Prostate gland (tissue), 2 donors: Measurements from ENCODE around the gene SLC41A2. TPM values are rescaled to one million over a fixed set of nuclear protein-coding genes. Genes with fewer than 3 reads are reported as not detected.
"Not testable (repeated sequence)": the region's sequence is repeated elsewhere in the genome, so short reads cannot be mapped to it uniquely, and the experiment has no call there.

ENCODE experiments used
- DNase-seq: peaks from one replicate; pipeline ENCODE4 v3.0.0-alpha.2; 2019; ENCODE audit warnings: low spot score
- H3K27ac ChIP-seq, 2 donors: fragments of 200-600 bp; sonication (generic); 2 replicates each; pipeline ENCODE4 v1.5.1; 2017 to 2019
- H3K27me3 ChIP-seq: fragments of 200-600 bp; sonication (generic); replicated peaks from 2 replicates; pipeline ENCODE4 v1.5.1; 2019; ENCODE audit not compliant: insufficient read depth
- H3K36me3 ChIP-seq, 2 donors: fragments of 200-600 bp; sonication (generic); 1 replicate in 1 of 2; 2 replicates in 1 of 2; pipeline versions ENCODE4 v1.5.1 to v1.8.1; 2017 to 2019
- H3K4me1 ChIP-seq: fragments of 200-600 bp; sonication (generic); replicated peaks from 2 replicates; pipeline ENCODE4 v1.5.1; 2019
- H3K4me3 ChIP-seq, 2 donors: fragments of 200-600 bp; sonication (generic); 2 replicates each; pipeline ENCODE4 v1.5.1; 2017 to 2019
- H3K9me3 ChIP-seq: fragments of 200-600 bp; sonication (generic); 2 replicates; pipeline ENCODE4 v1.5.1; 2017
- POLR2A ChIP-seq: fragments of 450-650 bp; IDR thresholded peaks from one replicate; pipeline ENCODE4 v1.6.1; 2016; ENCODE audit warnings: antibody characterized with exemption, mild to moderate bottlenecking
- POLR2AphosphoS5 ChIP-seq: sonication (generic); formaldehyde crosslinking; IDR thresholded peaks from one replicate; pipeline ENCODE4 v1.6.1; 2017; ENCODE audit warnings: antibody characterized with exemption
- WGBS: methylation state at CpG from one replicate; pipeline ENCODE4 v1.1.5; 2018; 5-methylcytosine and 5-hydroxymethylcytosine counted together
- intact Hi-C: fragments of 100-400 bp; cut with DNase I; formaldehyde crosslinking; loops from one replicate; pipeline ENCODE4 v1.14.2; 2022
- total RNA-seq, 2 donors: library from RNA; depleted of rRNA; stranded (reverse); fragments of >200 nt; gene quantifications; one replicate each; pipeline ENCODE4 v1.1.0, GENCODE V29; 2016
- TF ChIP-seq, protein P1 (sequence below), 4 experiments: fragments of 200-600 bp in 2 of 4; fragments of 450-650 bp in 2 of 4; sonication (generic) in 2 of 4; IDR thresholded peaks; 1 replicate in 3 of 4; 2 replicates in 1 of 4; pipeline ENCODE4 v1.5.1; 2016 to 2019; ENCODE audit warnings: antibody characterized with exemption in 4 of 4, mild to moderate bottlenecking in 2 of 4, moderate library complexity in 2 of 4

The SLC41A2 gene
- total RNA-seq, 2 donors from 2014 or later = 10.3 to 18.7 TPM

DNA sequence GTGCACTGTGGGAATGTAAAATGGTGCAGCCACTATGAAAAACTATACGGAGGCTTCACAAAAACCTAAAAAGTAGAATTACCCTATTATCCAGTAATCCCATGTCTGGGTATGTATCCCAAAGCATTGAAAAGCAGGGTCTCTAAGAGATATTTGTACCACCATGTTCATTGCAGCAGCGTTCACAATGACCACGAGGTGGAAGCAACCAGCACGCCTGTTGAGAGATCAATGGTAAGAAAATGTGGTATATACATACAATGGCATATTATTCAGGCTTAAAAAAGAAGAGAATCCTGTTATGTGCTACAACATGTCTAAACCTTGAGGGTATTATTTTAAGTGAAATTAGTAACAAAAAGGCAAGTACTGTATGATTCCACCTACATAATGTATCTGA lies 27.1 kb upstream of the SLC41A2 start:
- H3K9me3 ChIP-seq = no peaks in the 10 kb centered on the region
- WGBS = 83% methylated on average over 4 of the region's 4 CpGs
- no peak for TF ChIP-seq POLR2A
- TF ChIP-seq, protein P1, sequence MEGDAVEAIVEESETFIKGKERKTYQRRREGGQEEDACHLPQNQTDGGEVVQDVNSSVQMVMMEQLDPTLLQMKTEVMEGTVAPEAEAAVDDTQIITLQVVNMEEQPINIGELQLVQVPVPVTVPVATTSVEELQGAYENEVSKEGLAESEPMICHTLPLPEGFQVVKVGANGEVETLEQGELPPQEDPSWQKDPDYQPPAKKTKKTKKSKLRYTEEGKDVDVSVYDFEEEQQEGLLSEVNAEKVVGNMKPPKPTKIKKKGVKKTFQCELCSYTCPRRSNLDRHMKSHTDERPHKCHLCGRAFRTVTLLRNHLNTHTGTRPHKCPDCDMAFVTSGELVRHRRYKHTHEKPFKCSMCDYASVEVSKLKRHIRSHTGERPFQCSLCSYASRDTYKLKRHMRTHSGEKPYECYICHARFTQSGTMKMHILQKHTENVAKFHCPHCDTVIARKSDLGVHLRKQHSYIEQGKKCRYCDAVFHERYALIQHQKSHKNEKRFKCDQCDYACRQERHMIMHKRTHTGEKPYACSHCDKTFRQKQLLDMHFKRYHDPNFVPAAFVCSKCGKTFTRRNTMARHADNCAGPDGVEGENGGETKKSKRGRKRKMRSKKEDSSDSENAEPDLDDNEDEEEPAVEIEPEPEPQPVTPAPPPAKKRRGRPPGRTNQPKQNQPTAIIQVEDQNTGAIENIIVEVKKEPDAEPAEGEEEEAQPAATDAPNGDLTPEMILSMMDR (IDR thresholded peaks at IDR 0.05) = no peak
- TF ChIP-seq POLR2AphosphoS5 = no peak
- intact Hi-C loops = no loop called here
- H3K36me3 ChIP-seq = no peaks in the 10 kb centered on the region
- H3K27ac ChIP-seq = no peak overlapping the region
- DNase-seq = no peak
- H3K4me1 ChIP-seq = no peaks in the 10 kb centered on the region
- no peaks in the 10 kb centered on the region for H3K27me3 ChIP-seq
- no peak overlapping the region for H3K4me3 ChIP-seq

DNA sequence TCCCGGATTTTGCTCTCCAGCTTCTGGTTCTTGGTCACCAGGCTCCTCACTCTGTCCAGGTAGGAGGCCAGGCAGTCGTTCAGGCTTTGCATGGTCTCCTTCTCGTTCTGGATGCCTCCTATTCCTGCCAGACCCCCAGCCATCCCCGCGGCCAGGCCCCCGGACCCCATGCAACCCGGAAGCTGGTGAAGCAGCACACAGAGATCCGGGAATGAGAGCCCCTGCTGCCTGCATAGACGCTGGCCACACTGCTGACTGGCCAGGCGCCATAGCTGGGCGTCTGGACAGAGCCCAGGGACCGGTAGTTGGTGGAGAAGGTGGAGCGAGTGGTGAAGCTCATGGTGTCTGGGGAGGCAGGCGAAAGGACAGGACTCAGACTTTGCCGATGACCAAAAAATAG lies 19.6 kb upstream of the SLC41A2 start:
- H3K4me3 ChIP-seq, H3K4me1 ChIP-seq, H3K27ac ChIP-seq, H3K36me3 ChIP-seq, DNase-seq, H3K27me3 ChIP-seq, intact Hi-C loops, H3K9me3 ChIP-seq: not testable (repeated sequence)
- 94% methylated on average over 15 of the region's 15 CpGs for WGBS

DNA sequence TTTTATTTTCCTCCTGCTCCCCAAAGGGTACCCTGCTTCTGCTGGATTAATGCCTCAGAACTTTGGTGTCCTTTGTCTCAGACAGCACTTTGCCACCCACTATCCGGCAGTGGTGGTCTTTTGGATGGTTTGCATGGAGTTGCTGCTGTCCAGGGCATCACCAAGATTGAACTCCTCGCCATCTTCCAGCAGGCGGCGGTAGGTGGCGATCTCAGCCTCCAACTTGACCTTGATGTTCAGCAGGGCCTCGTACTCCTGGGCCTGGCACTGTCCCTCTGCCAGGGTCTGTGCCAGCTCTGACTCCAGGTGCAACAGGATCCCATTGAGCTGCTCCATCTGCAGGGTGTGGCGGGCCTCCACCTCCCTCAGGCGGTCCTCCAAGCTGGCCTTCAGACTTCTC lies 18.6 kb upstream of the SLC41A2 start:
- Histone ChIP-seq H3K4me3 (no peak overlapping the region), H3K27ac (no peak overlapping the region), H3K27me3 (no peaks in the 10 kb centered on the region), H3K36me3 (no peaks in the 10 kb centered on the region), H3K9me3 (no peaks in the 10 kb centered on the region), H3K4me1 (no peaks in the 10 kb centered on the region)
- intact Hi-C loops = no loop called here
- 73% methylated on average over 8 of the region's 8 CpGs for WGBS
- DNase-seq = no peak
- TF ChIP-seq, protein P1 (IDR thresholded peaks at IDR 0.05) = no peak
- TF ChIP-seq POLR2AphosphoS5 (no peak), POLR2A (no peak)

DNA sequence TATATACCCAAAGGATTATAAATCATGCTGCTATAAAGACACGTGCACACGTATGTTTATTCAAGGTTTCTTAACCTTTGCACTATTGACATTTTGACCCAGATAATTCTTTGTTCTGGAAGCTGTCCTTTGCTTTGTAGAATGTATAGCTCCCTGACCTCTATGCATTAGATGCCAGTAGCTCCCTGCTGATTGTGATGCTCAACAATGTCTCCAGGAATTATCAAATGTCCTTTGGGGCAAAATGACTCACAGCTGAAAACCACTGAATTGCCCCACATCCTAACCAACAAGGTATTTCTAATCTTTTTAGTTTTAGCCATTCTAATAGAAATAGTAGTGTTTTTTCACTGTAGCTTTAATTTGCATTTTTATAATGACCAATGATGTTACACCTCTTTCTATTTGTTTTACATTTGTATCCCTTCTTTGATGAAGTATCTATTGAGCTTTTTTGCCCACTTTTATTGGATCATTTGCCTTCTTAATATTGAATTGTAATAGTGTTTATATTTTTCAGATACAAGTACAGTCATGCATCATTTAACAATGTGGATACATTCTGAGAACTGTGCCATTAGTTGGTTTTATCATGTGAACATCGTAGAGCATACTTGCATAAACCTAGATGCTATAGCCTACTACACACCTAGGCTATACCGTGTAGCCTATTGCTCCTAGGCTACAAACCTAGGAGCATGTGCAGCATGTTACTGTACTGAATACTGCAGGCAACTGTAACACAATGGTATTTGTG lies 17.7 kb upstream of the SLC41A2 start:
- H3K27ac ChIP-seq = no peak overlapping the region
- no peak for DNase-seq
- WGBS = 48% methylated on average over 4 of the region's 4 CpGs
- no peaks in the 10 kb centered on the region for H3K4me1 ChIP-seq
- no peaks in the 10 kb centered on the region for H3K36me3 ChIP-seq
- H3K27me3 ChIP-seq = no peaks in the 10 kb centered on the region
- TF ChIP-seq POLR2AphosphoS5 = no peak
- no peak for TF ChIP-seq POLR2A
- TF ChIP-seq, protein P1 (IDR thresholded peaks at IDR 0.05) = no peak
- no peaks in the 10 kb centered on the region for H3K9me3 ChIP-seq
- intact Hi-C loops = no loop called here
- no peak overlapping the region for H3K4me3 ChIP-seq

DNA sequence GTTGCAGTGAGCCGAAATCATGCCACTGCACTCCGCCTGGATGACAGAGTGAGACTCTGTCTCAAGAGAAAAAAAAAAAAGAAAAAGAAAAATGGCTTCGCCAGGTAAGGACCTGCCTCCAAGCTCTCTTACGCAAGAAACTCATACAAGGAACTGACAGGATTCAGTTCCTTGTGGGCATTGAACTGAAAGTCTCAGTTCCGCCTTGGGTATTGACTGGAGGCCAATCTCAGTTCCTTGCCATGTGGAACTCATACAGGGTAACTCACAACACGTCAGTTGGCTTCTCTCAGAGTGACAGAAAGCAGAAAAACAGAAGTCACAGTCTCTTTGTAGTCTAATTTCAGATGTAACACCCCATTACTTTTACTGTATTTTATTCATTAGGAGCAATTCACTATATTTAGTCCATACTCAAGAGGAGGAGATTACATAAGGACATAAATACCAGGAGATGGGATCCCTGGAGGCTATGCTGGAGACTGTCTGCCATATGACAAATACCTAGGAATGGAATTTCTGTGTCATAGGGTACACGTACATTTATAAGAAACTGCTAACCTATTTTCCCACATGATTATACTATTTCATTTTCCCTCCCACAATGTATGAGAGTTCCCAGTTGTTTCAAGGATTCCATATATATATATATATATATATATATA lies 16.7 kb upstream of the SLC41A2 start:
- intact Hi-C loops = no loop called here
- TF ChIP-seq, protein P1 (IDR thresholded peaks at IDR 0.05) = no peak
- TF ChIP-seq POLR2A (no peak), POLR2AphosphoS5 (no peak)
- Histone ChIP-seq H3K27me3 (no peaks in the 10 kb centered on the region), H3K4me3 (no peak overlapping the region), H3K4me1 (no peaks in the 10 kb centered on the region), H3K9me3 (no peaks in the 10 kb centered on the region), H3K27ac (no peak overlapping the region), H3K36me3 (no peaks in the 10 kb centered on the region)
- DNase-seq = no peak
- WGBS = 77% methylated on average over 7 of the region's 7 CpGs
